Mesenchymal stem cell (in vitro differentiated cells and primary cell): ENCODE measurements around the gene CER1.

Experiments
- DNase-seq: peaks from one replicate; pipeline ENCODE4 v3.0.0-alpha.2; 2013
- H2AFZ ChIP-seq: one replicate; pipeline ENCODE4 v1.6.1; 2013; ENCODE audit warnings: low read depth, mild to moderate bottlenecking, control low read depth, inconsistent platforms, low read length, moderate library complexity
- H2AK5ac ChIP-seq: 2 replicates; pipeline ENCODE4 v1.6.1; 2013; ENCODE audit warnings: low read length, moderate library complexity, mild to moderate bottlenecking, inconsistent platforms; ENCODE audit not compliant: severe bottlenecking
- H2BK120ac ChIP-seq: one replicate; pipeline ENCODE4 v1.6.1; 2013; ENCODE audit warnings: low read depth, mild to moderate bottlenecking, inconsistent platforms, low read length, moderate library complexity
- H2BK12ac ChIP-seq, 2 experiments: one replicate each; pipeline ENCODE4 v1.6.1; 2013; ENCODE audit warnings: inconsistent platforms in 2 of 2, low read length in 2 of 2, mild to moderate bottlenecking in 2 of 2, moderate library complexity in 2 of 2, control low read depth in 1 of 2
- H2BK15ac ChIP-seq: one replicate; pipeline ENCODE4 v1.6.1; 2013; ENCODE audit warnings: mild to moderate bottlenecking, low read depth, inconsistent platforms; ENCODE audit not compliant: poor library complexity, severe bottlenecking
- H2BK5ac ChIP-seq: 2 replicates; pipeline ENCODE4 v1.6.1; 2013; ENCODE audit warnings: low read depth, mild to moderate bottlenecking, low read length, control low read depth, inconsistent platforms; ENCODE audit not compliant: poor library complexity, severe bottlenecking
- H3K14ac ChIP-seq, 2 experiments: one replicate each; pipeline ENCODE4 v1.6.1; 2013; ENCODE audit warnings: inconsistent platforms in 2 of 2, low read length in 2 of 2, control low read depth in 1 of 2, mild to moderate bottlenecking in 1 of 2, moderate library complexity in 1 of 2
- H3K18ac ChIP-seq, 2 experiments: one replicate each; pipeline ENCODE4 v1.6.1; 2013; ENCODE audit warnings: inconsistent platforms in 2 of 2, low read length in 2 of 2, control low read depth in 1 of 2, low read depth in 1 of 2, mild to moderate bottlenecking in 1 of 2
- H3K23ac ChIP-seq, 2 experiments: one replicate each; pipeline ENCODE4 v1.6.1; 2013; ENCODE audit warnings: inconsistent platforms in 2 of 2, low read length in 2 of 2, mild to moderate bottlenecking in 2 of 2, moderate library complexity in 2 of 2, control low read depth in 1 of 2
- H3K27ac ChIP-seq: 2 replicates; pipeline ENCODE4 v1.5.1; 2013; ENCODE audit warnings: mild to moderate bottlenecking, moderate library complexity, low read length, control low read depth, inconsistent platforms; ENCODE audit not compliant: poor library complexity, severe bottlenecking
- H3K27me3 ChIP-seq, 2 experiments: 2 replicates each; pipeline versions ENCODE4 v1.6.1 to v1.7.0; 2013; ENCODE audit warnings: low read length in 2 of 2, mild to moderate bottlenecking in 2 of 2, moderate library complexity in 2 of 2, control low read depth in 1 of 2, inconsistent platforms in 1 of 2; ENCODE audit not compliant: control insufficient read depth in 1 of 2, insufficient read depth in 1 of 2
- H3K36me3 ChIP-seq, 2 experiments: 2 replicates each; pipeline versions ENCODE4 v1.6.1 to v1.7.0; 2013; ENCODE audit warnings: low read length in 2 of 2, control low read depth in 1 of 2, inconsistent platforms in 1 of 2, low read depth in 1 of 2, mild to moderate bottlenecking in 1 of 2; ENCODE audit not compliant: insufficient read depth in 2 of 2, control insufficient read depth in 1 of 2
- H3K4ac ChIP-seq, 2 experiments: one replicate each; pipeline ENCODE4 v1.6.1; 2013; ENCODE audit warnings: inconsistent platforms in 2 of 2, low read length in 2 of 2, mild to moderate bottlenecking in 2 of 2, moderate library complexity in 2 of 2, control low read depth in 1 of 2, low read depth in 1 of 2
- H3K4me1 ChIP-seq: 2 replicates; pipeline ENCODE4 v1.6.1; 2013; ENCODE audit warnings: low read depth, low read length, control low read depth; ENCODE audit not compliant: control insufficient read depth, insufficient read depth
- H3K4me2 ChIP-seq: 2 replicates; pipeline ENCODE4 v1.6.1; 2013; ENCODE audit warnings: low read length, mild to moderate bottlenecking, inconsistent platforms; ENCODE audit not compliant: poor library complexity, severe bottlenecking
- H3K4me3 ChIP-seq, 2 experiments: 2 replicates each; pipeline versions ENCODE4 v1.5.1 to v1.7.0; 2013; ENCODE audit warnings: low read length in 2 of 2, mild to moderate bottlenecking in 2 of 2, control low read depth in 1 of 2, low read depth in 1 of 2; ENCODE audit not compliant: insufficient read depth in 1 of 2
- H3K79me1 ChIP-seq: replicated peaks from 2 replicates; pipeline ENCODE4 v1.6.1; 2013; ENCODE audit warnings: mild to moderate bottlenecking, control low read depth, low read length, inconsistent platforms; ENCODE audit not compliant: poor library complexity, severe bottlenecking
- H3K9ac ChIP-seq: 2 replicates; pipeline ENCODE4 v1.7.0; 2013; ENCODE audit warnings: mild to moderate bottlenecking, low read length, moderate library complexity
- H3K9me3 ChIP-seq: 2 replicates; pipeline ENCODE4 v1.7.0; 2013; ENCODE audit warnings: mild to moderate bottlenecking, low read length; ENCODE audit not compliant: control insufficient read depth
- H4K8ac ChIP-seq: one replicate; pipeline ENCODE4 v1.6.1; 2013; ENCODE audit warnings: inconsistent platforms, mild to moderate bottlenecking, low read length, moderate library complexity
- H4K91ac ChIP-seq: one replicate; pipeline ENCODE4 v1.6.1; 2013; ENCODE audit warnings: mild to moderate bottlenecking, low read length, inconsistent platforms
- WGBS: methylation state at CpG from one replicate; pipeline ENCODE4 v1.1.7; 2013; ENCODE audit warnings: mixed read lengths; 5-methylcytosine and 5-hydroxymethylcytosine counted together

CER1 gene

DNA sequence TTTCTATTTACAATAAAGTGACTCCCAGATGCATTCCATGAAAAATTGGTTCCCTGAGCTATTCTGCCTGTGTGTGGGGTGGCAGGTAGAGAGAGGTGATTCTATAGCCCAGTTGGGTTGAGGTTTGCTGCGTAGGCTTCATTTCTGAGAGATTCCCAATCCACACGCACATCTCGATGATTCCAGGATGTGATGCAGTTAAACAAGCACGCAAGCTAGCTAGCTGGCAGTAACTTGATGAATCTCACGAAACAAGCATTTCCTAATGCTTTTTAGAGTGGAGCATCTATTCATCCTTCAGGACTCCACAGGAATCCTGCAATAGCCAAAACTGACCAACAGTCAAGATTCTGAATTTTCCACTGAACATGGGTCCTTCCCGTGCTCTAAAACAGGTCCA lies 43.8 kb upstream of the CER1 start:
- Histone ChIP-seq H3K4me1 (no peaks in the 10 kb centered on the region), H3K18ac (no peak overlapping the region), H3K14ac (no peak overlapping the region), H3K27me3 (no peaks in the 10 kb centered on the region), H2BK120ac (no peak overlapping the region), H3K4me3 (no peak overlapping the region), H2AFZ (no peak overlapping the region), H3K4me2 (no peak overlapping the region), H4K8ac (no peak overlapping the region), H2BK5ac (no peak overlapping the region), H2BK12ac (no peak overlapping the region), H3K27ac (no peak overlapping the region), H3K4ac (no peak overlapping the region), H2BK15ac (no peak overlapping the region), H3K79me1 (no peaks in the 10 kb centered on the region), H3K9ac (no peak overlapping the region), H3K23ac (no peak overlapping the region), H2AK5ac (no peak overlapping the region), H4K91ac (no peak overlapping the region), H3K36me3 (no peaks in the 10 kb centered on the region), H3K9me3 (no peaks in the 10 kb centered on the region)
- 96% methylated on average over 6 of the region's 6 CpGs for WGBS
- DNase-seq = no peak

DNA sequence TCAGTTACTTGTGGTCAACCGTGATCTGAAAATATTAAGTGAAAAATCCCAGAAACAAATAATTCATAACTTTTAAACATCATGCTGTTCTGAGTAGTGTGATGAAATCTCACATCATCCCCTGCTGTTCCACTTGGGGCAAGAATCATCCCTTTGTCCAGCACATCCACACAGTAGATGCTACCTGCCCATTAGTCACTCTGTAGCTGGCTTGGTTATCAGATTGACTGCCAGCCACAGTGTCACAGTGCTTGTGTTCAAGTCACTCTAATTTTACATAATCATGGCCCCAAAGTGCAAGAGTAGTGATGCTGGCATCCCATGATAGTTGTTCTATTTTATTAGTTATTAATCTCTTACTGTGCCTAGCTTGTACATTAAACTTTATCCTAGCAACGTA lies 39.1 kb upstream of the CER1 start:
- H3K36me3 ChIP-seq = no peaks in the 10 kb centered on the region
- H3K27ac ChIP-seq = no peak overlapping the region
- no peaks in the 10 kb centered on the region for H3K79me1 ChIP-seq
- no CpG with 5 or more reads among the region's 2 CpGs for WGBS
- H2BK15ac ChIP-seq = no peak overlapping the region
- H3K18ac ChIP-seq = no peak overlapping the region
- H3K4me3 ChIP-seq = no peak overlapping the region
- no peak overlapping the region for H2AK5ac ChIP-seq
- H4K91ac ChIP-seq = no peak overlapping the region
- no peak overlapping the region for H3K23ac ChIP-seq
- H3K4me2 ChIP-seq = no peak overlapping the region
- H3K4me1 ChIP-seq = no peaks in the 10 kb centered on the region
- H3K4ac ChIP-seq = no peak overlapping the region
- H3K9me3 ChIP-seq = no peaks in the 10 kb centered on the region
- H2AFZ ChIP-seq = no peak overlapping the region
- no peak for DNase-seq
- no peak overlapping the region for H3K14ac ChIP-seq
- no peak overlapping the region for H4K8ac ChIP-seq
- no peak overlapping the region for H2BK12ac ChIP-seq
- H3K27me3 ChIP-seq = no peaks in the 10 kb centered on the region
- H2BK5ac ChIP-seq = no peak overlapping the region
- H2BK120ac ChIP-seq = no peak overlapping the region
- H3K9ac ChIP-seq = no peak overlapping the region

DNA sequence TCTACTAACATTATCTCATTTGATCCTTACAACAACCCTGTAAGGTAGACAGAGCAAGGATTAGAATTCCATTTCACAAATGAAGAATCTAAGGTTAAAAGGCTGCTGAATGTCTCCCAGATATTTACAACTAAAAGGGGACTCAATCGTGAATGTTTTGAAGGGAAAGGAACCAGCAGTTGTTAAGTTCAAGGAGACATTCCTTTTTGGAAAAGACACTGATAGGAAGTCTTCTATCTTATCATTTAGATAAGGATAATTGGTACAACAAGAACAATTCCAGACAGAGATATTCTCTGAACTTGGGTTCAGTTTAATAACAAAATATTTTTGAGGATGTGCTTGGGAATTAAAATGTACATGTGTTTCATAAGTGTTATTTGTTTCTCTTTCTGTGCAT lies 37.5 kb upstream of the CER1 start:
- no peak overlapping the region for H3K18ac ChIP-seq
- H3K4me3 ChIP-seq = no peak overlapping the region
- H3K4me2 ChIP-seq = no peak overlapping the region
- no peak overlapping the region for H2BK120ac ChIP-seq
- no peaks in the 10 kb centered on the region for H3K4me1 ChIP-seq
- H3K27ac ChIP-seq = no peak overlapping the region
- WGBS = no CpG with 5 or more reads among the region's 1 CpG
- H2AFZ ChIP-seq = no peak overlapping the region
- no peaks in the 10 kb centered on the region for H3K27me3 ChIP-seq
- H2BK5ac ChIP-seq = no peak overlapping the region
- H3K14ac ChIP-seq = no peak overlapping the region
- H3K4ac ChIP-seq = no peak overlapping the region
- H3K36me3 ChIP-seq = no peaks in the 10 kb centered on the region
- H3K9me3 ChIP-seq = no peaks in the 10 kb centered on the region
- no peak overlapping the region for H4K8ac ChIP-seq
- H2AK5ac ChIP-seq = no peak overlapping the region
- H3K9ac ChIP-seq = no peak overlapping the region
- no peak overlapping the region for H2BK12ac ChIP-seq
- no peaks in the 10 kb centered on the region for H3K79me1 ChIP-seq
- no peak overlapping the region for H2BK15ac ChIP-seq
- no peak overlapping the region for H3K23ac ChIP-seq
- H4K91ac ChIP-seq = no peak overlapping the region
- no peak for DNase-seq

DNA sequence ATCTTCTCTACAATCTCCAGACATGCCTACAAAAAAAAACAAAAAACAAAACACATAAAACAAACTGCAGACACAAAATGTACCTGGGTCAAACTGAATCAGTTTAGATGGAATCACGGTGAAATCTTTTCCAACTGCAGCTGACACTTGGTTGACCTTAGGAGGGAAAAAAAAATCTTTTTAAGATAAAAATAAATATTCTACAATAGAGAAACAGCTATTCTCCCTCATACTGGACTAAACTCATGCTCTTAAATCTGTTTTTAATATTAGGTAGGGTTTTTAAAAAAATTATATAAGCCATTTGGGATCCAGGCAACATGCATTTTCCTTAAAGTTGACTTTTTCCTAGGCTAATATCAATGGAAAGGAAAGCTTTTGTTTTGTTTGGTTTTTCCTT lies 33.8 kb upstream of the CER1 start:
- Histone ChIP-seq H2BK15ac (no peak overlapping the region), H2BK120ac (no peak overlapping the region), H4K8ac (no peak overlapping the region), H3K4me1 (no peaks in the 10 kb centered on the region), H3K27me3 (no peaks in the 10 kb centered on the region), H3K4me3 (no peak overlapping the region), H3K14ac (no peak overlapping the region), H2AK5ac (no peak overlapping the region), H4K91ac (no peak overlapping the region), H3K36me3 (no peaks in the 10 kb centered on the region), H3K9me3 (no peaks in the 10 kb centered on the region), H3K4ac (no peak overlapping the region), H3K18ac (no peak overlapping the region), H3K9ac (no peak overlapping the region), H2BK5ac (no peak overlapping the region), H3K79me1 (no peaks in the 10 kb centered on the region), H3K27ac (no peak overlapping the region), H3K4me2 (no peak overlapping the region), H2BK12ac (no peak overlapping the region), H3K23ac (no peak overlapping the region), H2AFZ (no peak overlapping the region)
- no CpG with 5 or more reads among the region's 1 CpG for WGBS
- no peak for DNase-seq
